ENCODE data around the gene RPL19.
A peak's percentile ranks its signal among the peaks of the same experiment; 100 is the strongest.

The RPL19 gene

GRCh38 chr17:39173526-39174274 is 26.4 kb upstream of the RPL19 start:
- DNase-seq: no peak

GRCh38 chr17:39174920-39175694 is 25.0 kb upstream of the RPL19 start:
- no peak for DNase-seq

GRCh38 chr17:39175695-39176093 is 24.4 kb upstream of the RPL19 start:
- no peak for DNase-seq

- peak; percentile 77 for DNase-seq
These were observed 22.8 kb upstream of the RPL19 start for GRCh38 chr17:39177256-39177655.

DNA sequence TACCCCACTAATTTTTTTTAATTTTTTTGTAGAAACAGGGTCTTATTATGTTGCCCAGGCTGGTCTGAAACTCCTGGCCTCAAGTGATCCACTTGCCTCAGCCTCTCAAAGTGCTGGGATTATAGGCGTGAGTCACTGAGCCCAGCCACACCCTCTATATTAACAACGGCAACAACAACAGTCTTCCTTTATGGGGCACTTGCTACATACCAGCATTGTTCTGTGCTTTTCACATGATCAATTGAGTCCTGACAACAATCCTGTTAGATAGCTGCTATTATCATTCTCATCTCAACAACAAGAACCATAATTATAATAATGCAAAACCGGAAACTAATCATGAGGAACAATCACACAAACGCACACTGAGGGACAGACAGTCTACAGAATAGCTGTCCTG is 21.5 kb upstream of the RPL19 start:
- DNase-seq: no peak

DNA sequence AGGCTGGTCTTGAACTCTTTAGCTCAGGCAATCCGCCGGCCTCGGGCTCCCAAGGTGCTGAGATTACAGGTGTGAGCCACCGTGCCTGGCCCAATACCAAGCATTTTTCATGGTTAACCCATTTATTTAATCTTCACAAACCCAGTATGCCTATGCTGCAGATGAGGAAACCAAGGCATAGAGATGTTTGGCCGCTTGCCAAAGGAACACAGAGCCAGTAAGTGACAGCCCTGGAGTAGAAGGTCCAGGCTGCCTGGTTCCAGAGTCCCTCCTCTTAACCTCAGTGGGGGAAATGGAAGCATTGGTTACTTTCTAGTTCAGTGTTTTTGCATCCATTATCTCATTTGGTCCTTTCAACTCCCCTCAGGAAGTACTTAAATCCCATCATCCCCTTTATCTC is 18.8 kb upstream of the RPL19 start:
- DNase-seq: no peak

DNA sequence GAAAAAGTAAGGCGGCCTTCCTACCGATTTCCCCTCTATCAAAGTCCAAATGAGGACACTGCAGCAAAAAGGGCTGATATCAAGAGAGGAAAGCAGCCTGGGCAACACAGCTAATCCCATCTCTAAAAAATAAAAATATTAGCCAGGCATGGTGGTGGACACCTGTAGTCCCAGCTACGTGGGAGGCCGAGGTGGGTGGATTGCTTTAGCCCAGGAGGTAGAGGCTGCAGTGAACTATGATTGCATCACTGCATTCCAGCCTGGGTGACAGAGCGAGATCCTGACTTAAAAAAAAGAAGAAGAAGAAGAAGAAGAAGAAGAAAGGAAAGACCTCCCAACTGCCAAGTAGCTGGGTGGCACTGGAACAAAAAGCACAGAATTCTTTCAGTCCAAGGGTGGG is 17.0 kb upstream of the RPL19 start:
- no peak for DNase-seq

GRCh38 chr17:39183720-39184119 is 16.4 kb upstream of the RPL19 start:
- DNase-seq: no peak

DNA sequence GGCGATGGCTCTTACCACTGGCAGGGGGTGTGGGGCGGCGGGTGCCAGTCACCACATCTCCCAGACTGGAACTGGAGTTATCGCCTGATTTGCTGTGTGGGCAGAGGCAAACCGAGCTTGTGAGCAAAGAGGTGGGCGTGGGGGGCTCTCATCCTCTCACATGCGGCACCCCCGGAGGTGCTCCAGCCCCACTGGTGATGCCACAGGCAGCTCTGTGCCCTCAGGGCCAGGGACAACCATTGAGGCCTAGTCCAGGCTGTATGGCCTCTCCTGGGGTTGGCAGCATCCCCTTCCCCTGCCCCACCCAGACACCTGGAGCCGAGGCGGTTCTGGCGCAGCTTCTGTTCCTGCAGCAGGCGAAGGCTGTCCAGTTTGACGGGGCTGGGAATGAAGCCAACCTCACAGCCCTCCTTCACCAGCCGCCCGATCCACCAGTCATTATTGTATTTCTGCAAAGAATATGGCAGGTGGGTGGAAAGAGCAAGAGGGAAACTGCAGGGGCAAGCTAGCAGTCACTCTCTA is 13.5 kb upstream of the RPL19 start:
- no peak for DNase-seq

- no peak for DNase-seq
These were observed 12.8 kb upstream of the RPL19 start for GRCh38 chr17:39187152-39187830.

- no peak for DNase-seq
These were observed 8.2 kb upstream of the RPL19 start for GRCh38 chr17:39191750-39192510.

- DNase-seq: no peak
These were observed 7.2 kb upstream of the RPL19 start for GRCh38 chr17:39192901-39193300.

GRCh38 chr17:39193346-39193745 is 6.7 kb upstream of the RPL19 start:
- DNase-seq: no peak

DNA sequence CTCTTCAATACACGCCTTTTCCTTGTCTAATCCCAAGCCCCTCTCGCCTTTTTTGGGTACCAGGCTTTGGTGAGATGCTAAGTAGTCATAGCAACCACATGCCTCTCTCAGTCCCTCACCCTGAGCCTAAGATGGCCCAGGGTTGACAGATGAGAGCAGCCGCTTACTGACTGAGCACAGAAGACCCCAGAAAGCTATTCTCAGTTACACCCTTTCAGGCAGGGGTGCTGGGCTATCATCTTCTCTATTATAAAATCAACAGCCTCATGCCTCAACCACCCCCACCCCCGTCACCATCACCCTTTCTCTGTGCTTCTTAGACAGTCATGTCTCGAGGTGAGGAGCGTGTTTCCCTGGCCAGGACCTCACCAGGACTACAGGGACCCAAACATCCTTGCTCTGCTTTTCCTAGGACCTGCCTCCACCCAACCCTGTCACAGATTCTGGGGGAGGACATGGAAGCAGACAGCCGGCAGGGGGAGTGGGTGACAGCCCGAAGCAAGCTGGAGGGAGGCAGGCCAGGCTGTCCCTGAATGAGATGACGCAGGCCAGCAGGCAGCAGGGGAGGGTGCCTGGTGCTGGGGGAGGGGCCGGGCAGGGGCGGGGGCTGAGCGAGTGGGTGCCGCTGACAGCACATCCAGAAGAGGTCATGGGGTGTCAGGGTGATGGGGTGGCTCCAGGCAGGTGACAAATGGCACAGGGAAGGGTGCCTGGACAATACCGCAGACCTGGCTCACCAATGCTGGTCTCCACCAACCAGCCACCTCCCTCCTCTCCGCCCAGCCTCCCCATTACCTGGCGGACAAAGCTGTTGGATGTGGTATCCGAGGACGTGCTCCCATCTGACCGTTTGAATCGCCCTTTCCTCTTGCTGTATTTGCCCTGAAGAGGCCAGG is 5.7 kb upstream of the RPL19 start:
- DNase-seq: no peak

GRCh38 chr17:39194985-39195524 is 5.0 kb upstream of the RPL19 start:
- no peak for DNase-seq

DNA sequence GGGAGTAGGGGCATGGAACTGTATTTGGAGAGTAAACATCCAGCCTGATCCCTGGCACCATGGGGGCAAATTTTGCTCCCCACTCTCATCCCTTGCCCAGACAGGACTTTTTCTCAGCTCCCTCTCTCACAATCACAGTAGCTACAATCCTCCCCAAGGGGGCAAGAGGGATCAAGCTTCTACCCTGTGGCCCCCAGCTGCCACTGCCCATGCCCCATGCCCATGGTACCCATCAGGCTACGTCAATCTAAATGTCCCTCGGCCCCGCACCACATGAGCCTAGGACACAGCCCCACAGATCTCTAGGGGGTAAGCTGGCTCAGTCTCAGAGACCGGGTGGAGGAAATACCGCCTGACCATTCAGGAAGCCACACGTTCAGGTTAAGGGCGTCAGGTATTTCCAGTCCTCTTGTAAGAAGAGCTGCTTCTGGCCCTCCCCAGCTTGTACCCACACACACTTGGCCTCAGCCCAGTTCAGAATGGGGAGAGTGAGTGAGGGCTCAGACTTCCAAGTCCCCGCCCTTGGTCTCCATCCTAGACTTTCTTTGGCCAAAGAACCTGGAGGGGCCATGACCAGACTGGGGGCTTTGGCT is 4.4 kb upstream of the RPL19 start:
- DNase-seq: no peak

DNA sequence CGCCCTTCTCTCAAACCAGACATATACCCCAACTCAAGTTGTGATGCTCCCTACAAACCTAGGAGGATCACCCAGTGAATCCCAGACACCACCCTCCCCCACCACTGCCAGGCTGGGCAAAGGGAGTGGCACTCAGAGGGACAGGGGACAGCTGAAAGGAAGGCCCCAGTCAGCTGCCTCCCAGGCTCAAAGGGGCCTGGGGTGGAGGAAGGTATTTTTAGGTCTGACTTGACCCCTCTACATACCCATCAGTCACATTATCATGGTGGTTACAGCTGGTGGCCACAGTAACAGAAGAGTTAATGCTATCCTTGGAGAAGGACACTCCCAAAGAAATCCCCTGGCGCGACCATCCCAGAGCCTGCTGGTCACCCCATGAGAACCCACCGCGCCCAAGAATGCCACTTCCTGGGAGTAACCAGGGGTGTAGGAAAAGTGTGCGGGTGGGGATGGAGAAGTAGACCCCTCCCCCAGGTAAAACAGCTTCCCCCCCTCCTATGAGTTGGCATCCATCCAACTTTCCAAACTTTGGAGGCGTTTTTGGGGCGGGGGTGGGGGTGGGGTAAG is 3.8 kb upstream of the RPL19 start:
- DNase-seq: no peak

- DNase-seq: no peak
These were observed 3.2 kb upstream of the RPL19 start for GRCh38 chr17:39196808-39197291.

GRCh38 chr17:39197380-39198185 is 2.5 kb upstream of the RPL19 start, which contains the start of gene CACNB1:
TSS of gene CACNB1 (minus strand) at chr17:39197669. CDS start at chr17:39197495, 174 bp downstream.
- peak; percentile 29 for DNase-seq

- DNase-seq: no peak
These were observed 1.9 kb upstream of the RPL19 start for GRCh38 chr17:39198186-39198566.
